ENCODE results near the gene NUP93.

NUP93 gene

DNA sequence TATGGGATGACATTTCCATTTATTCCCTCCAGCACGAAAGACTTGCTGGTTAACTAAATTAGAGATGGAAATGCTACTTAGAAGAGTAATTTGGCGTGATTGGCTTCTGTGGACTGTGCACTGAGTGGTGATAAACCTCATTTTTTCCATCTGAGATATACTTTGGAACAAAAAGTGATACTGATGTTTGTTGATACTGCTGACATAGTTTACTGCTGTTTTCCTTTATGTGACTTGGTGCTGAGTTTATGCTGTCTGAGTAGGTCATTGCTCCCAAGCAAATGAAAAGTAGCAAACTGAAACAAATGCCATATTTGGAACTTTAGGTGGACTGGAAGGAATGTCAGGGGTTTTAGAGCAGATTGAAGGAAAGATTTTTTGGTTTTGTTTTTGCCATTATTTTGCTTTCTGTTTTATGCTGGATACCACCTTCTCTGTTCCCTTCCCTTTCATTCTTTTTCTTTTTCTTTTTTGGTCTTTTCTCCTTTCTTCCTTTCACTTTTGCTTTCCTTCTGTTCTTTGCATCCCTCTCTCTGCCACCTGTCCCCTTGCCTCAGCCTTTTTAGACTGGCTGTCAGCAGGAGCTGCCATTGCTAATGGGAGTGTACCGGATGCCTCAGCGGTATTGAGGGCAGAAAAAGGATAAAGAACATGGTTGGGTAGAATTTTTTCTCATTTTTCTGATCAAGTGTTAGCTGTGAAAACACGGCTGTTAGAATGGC is 41.8 kb downstream of the NUP93 start:
- no peak overlapping the region for H3K4me3 ChIP-seq (ENCODE audit: low read depth, low read length)
- in situ Hi-C loops (cut with HindIII; ENCODE audit: low sequenced_read_pairs), result no loop called here
- DNase-seq (ENCODE audit: low read depth), result no peak
- TF ChIP-seq CTCF (IDR thresholded peaks at IDR 0.05; ENCODE audit: low read depth, low read length, missing control alignments), result no peak

DNA sequence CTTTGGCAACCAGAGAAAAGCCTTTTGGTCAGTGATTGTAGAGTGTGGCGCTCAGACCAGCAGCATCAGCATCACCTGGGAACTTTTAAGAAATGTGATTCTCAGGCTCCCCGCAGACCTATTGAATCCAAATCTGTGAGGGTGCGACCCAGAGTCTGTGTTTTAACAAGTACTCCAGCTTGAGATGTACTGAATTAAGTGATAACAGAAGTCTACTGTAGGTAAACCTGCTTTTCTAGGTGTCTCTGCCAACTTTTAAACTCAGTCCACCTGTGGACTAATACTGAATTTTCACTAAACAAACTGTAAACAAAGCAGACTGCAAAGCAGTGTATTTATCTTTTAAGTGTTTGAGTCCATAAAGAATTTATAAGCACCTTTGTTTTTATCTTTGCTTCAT is 43.6 kb downstream of the NUP93 start:
- no peak for DNase-seq (ENCODE audit: low read depth)
- in situ Hi-C loops (cut with HindIII; ENCODE audit: low sequenced_read_pairs), result no loop called here
- no peak overlapping the region for H3K4me3 ChIP-seq (ENCODE audit: low read depth, low read length)
- no peak for TF ChIP-seq CTCF (IDR thresholded peaks at IDR 0.05; ENCODE audit: low read depth, low read length, missing control alignments)

GRCh38 chr16:56774016-56774680 is 44.2 kb downstream of the NUP93 start:
- no peak overlapping the region for H3K4me3 ChIP-seq (ENCODE audit: low read depth, low read length)
- no peak for TF ChIP-seq CTCF (IDR thresholded peaks at IDR 0.05; ENCODE audit: low read depth, low read length, missing control alignments)
- no peak for DNase-seq (ENCODE audit: low read depth)
- in situ Hi-C loops (cut with HindIII; ENCODE audit: low sequenced_read_pairs), result no loop called here

GRCh38 chr16:56775162-56775561 is 45.2 kb downstream of the NUP93 start:
- DNase-seq (ENCODE audit: low read depth), result no peak
- in situ Hi-C loops (cut with HindIII; ENCODE audit: low sequenced_read_pairs), result no loop called here
- TF ChIP-seq CTCF (IDR thresholded peaks at IDR 0.05; ENCODE audit: low read depth, low read length, missing control alignments), result no peak
- no peak overlapping the region for H3K4me3 ChIP-seq (ENCODE audit: low read depth, low read length)

DNA sequence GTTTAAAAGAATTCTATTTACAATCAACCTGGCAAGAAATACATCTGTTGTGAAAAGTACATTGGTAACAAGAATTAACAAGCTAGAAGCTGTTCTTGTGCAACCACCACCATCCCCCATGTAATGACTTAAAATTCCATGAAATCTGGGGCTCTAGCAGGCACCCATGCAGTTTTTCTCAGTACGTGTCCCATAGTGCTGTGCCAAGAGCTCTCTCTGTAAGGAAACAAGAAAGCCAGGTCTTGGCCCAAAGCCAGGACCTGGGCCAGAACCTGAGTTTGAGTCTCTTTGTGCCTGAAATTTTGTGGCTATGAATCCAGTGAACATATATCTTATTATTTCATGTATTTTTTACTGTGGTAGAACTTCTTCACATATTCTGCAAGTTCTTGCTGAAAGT is 46.6 kb downstream of the NUP93 start:
- no peak for TF ChIP-seq CTCF (IDR thresholded peaks at IDR 0.05; ENCODE audit: low read depth, low read length, missing control alignments)
- H3K4me3 ChIP-seq (ENCODE audit: low read depth, low read length), result no peak overlapping the region
- in situ Hi-C loops (cut with HindIII; ENCODE audit: low sequenced_read_pairs), result no loop called here
- peak; percentile 26 for DNase-seq (ENCODE audit: low read depth)

- no peak overlapping the region for H3K4me3 ChIP-seq (ENCODE audit: low read depth, low read length)
- no peak for DNase-seq (ENCODE audit: low read depth)
- no peak for TF ChIP-seq CTCF (IDR thresholded peaks at IDR 0.05; ENCODE audit: low read depth, low read length, missing control alignments)
- in situ Hi-C loops (cut with HindIII; ENCODE audit: low sequenced_read_pairs), result no loop called here
These were observed 47.1 kb downstream of the NUP93 start for GRCh38 chr16:56777001-56777400.
